Breast epithelium (tissue), 4 donors: Measurements from ENCODE around the gene ALDH1L1. TPM values are rescaled to one million over a fixed set of nuclear protein-coding genes. Genes with fewer than 3 reads are reported as not detected.

Experiments used
- DNase-seq, 2 donors: peaks; one replicate each; pipeline ENCODE4 v3.0.0-alpha.2; 2019; ENCODE audit warnings: low spot score in 2 of 2
- H3K27ac ChIP-seq, 2 donors: fragments of 200-600 bp; sonication (generic) in 1 of 2; one replicate each; pipeline ENCODE4 v1.5.1; 2016 to 2019; ENCODE audit warnings: mild to moderate bottlenecking in 1 of 2
- H3K27me3 ChIP-seq, 2 donors: fragments of 200-600 bp; sonication (generic) in 1 of 2; one replicate each; pipeline versions ENCODE4 v1.5.1 to v1.6.0; 2017 to 2019; ENCODE audit warnings: control low read depth in 1 of 2, mild to moderate bottlenecking in 1 of 2
- H3K36me3 ChIP-seq: fragments of 200-600 bp; one replicate; pipeline ENCODE4 v1.5.1; 2019
- H3K4me1 ChIP-seq, 2 donors: fragments of 200-600 bp; sonication (generic); one replicate each; pipeline ENCODE4 v1.5.1; 2016 to 2019; ENCODE audit warnings: control low read depth in 1 of 2
- H3K4me3 ChIP-seq, 3 donors: fragments of 200-600 bp; sonication (generic); 1 replicate in 2 of 3; 2 replicates in 1 of 3; pipeline ENCODE4 v1.5.1; 2016 to 2019; ENCODE audit warnings: mild to moderate bottlenecking in 3 of 3, moderate library complexity in 2 of 3
- H3K9me3 ChIP-seq, 2 donors: fragments of 200-600 bp; sonication (generic) in 1 of 2; one replicate each; pipeline ENCODE4 v1.5.1; 2016 to 2019; ENCODE audit warnings: control low read depth in 1 of 2
- POLR2A ChIP-seq: fragments of 450-650 bp; IDR thresholded peaks from one replicate; pipeline ENCODE4 v1.6.1; 2016; ENCODE audit warnings: antibody characterized with exemption, mild to moderate bottlenecking, moderate library complexity
- POLR2AphosphoS5 ChIP-seq, 3 donors: sonication (generic); formaldehyde crosslinking; IDR thresholded peaks; one replicate each; pipeline ENCODE4 v1.6.1; 2017; ENCODE audit warnings: antibody characterized with exemption in 3 of 3
- intact Hi-C: fragments of 100-400 bp; cut with DNase I; formaldehyde crosslinking; loops from one replicate; pipeline ENCODE4 v1.15.1; 2023; ENCODE audit warnings: low total_unique reads
- total RNA-seq, 3 donors: library from RNA; depleted of rRNA; stranded (reverse); fragments of >200 nt; gene quantifications; one replicate each; pipeline ENCODE4 v1.1.0, GENCODE V29; 2016
- TF ChIP-seq, protein P1 (sequence below), 3 donors: fragments of 450-650 bp; IDR thresholded peaks; one replicate each; pipeline ENCODE4 v1.5.1; 2016 to 2017; ENCODE audit warnings: antibody characterized with exemption in 3 of 3, mild to moderate bottlenecking in 3 of 3, moderate library complexity in 3 of 3

Gene ALDH1L1
- total RNA-seq, 3 donors from 2014 or later, result 10.8 to 88.3 (median 29.0) TPM

DNA sequence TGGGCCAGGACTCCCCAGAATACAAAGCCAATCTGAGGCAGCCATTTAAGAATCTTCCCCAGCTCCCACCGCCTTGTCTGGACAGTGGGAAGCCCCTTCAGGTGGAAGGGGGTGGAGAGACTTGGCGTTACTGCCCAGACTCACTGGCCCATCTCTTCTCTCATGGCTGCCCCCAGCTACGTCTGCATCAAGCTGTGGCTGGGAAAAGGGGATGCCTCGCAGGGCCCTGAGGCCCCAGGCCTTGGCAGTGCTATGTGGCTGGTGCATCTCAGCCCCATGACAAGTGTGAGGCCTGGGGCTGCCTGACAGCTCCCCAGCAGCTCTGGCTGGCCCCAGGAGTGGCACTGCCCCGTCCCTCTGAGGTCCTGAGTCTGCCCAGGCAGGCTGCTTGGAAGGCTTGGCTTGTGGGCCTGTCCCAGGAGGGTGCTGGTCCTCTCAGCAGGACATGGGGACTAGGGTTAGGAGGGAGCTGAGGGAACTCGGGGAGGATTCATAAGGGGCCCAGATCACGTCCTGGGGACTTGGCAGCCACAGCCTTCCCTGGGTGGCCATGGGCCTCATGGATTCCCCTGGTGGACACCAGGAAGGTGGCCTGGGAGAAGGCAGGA lies 76.3 kb downstream of the ALDH1L1 start:
- TF ChIP-seq, protein P1, sequence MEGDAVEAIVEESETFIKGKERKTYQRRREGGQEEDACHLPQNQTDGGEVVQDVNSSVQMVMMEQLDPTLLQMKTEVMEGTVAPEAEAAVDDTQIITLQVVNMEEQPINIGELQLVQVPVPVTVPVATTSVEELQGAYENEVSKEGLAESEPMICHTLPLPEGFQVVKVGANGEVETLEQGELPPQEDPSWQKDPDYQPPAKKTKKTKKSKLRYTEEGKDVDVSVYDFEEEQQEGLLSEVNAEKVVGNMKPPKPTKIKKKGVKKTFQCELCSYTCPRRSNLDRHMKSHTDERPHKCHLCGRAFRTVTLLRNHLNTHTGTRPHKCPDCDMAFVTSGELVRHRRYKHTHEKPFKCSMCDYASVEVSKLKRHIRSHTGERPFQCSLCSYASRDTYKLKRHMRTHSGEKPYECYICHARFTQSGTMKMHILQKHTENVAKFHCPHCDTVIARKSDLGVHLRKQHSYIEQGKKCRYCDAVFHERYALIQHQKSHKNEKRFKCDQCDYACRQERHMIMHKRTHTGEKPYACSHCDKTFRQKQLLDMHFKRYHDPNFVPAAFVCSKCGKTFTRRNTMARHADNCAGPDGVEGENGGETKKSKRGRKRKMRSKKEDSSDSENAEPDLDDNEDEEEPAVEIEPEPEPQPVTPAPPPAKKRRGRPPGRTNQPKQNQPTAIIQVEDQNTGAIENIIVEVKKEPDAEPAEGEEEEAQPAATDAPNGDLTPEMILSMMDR (IDR thresholded peaks at IDR 0.05), result no peak
- TF ChIP-seq POLR2AphosphoS5 (IDR thresholded peaks at IDR 0.05), result no peak
- no peak for TF ChIP-seq POLR2A
- no peak for DNase-seq
- peaks cover 0 to 10% of the 10 kb centered on the region in 2 donors for H3K4me1 ChIP-seq
- intact Hi-C loops, result no loop called here
- H3K27ac ChIP-seq, result no peak overlapping the region
- no peaks in the 10 kb centered on the region for H3K9me3 ChIP-seq
- H3K36me3 ChIP-seq, result no peaks in the 10 kb centered on the region
- H3K4me3 ChIP-seq, result no peak overlapping the region
- H3K27me3 ChIP-seq, result no peaks in the 10 kb centered on the region

DNA sequence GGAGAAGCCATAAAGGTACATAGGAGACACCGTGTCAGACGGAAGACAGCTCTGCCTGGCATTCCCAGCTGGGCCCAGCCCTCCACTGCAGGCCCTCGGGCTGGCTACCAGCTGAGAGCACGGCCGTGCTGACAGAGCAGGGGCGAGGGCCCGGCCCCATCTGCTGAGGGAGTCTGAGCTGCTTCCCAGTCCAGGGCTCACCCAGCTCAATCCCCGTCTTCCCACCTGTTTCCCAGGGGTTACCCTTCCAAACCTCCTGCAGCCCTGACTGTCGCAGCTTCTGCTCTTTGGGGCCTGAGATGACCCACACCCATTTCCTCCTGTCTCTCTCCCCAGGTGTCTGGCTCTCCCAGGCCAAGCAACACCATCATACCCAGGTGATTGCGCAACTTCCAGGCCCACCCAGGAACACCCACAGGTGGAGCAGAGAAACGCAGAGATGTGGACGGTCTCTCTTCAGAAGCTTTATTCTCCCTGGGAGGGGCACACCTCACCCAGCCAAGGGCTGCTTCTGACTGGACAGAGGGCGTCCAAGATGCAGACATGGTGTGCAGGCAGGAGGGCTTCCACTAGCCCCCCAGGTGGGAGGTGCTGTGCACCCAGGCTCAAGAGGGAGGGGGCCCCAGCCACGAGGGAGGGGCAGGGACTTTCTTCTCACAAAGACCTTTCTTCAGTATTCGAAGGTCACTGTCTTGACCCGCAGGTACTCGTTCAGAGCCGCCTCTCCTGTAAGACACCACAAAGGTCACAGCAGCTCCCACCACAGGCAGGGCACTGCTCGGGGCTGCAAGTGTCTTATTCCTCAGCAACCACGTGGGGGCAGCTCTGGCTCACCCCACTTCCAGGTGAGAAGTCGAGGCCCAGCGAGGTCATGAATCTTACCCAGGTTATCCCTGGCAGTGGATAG lies 77.0 kb downstream of the ALDH1L1 start:
- Histone ChIP-seq H3K27me3 (no peaks in the 10 kb centered on the region), H3K9me3 (no peaks in the 10 kb centered on the region), H3K27ac (peak overlapping the region; percentile 64 to 66), H3K36me3 (no peaks in the 10 kb centered on the region), H3K4me1 (peaks cover 0 to 10% of the 10 kb centered on the region in 2 donors), H3K4me3 (no peak overlapping the region)
- peak in 1 of 2 donors; percentile 13 for DNase-seq
- TF ChIP-seq POLR2A (no peak), POLR2AphosphoS5 (IDR thresholded peaks at IDR 0.05) (no peak)
- TF ChIP-seq, protein P1 (IDR thresholded peaks at IDR 0.05), result no peak
- intact Hi-C loops, result no loop called here

DNA sequence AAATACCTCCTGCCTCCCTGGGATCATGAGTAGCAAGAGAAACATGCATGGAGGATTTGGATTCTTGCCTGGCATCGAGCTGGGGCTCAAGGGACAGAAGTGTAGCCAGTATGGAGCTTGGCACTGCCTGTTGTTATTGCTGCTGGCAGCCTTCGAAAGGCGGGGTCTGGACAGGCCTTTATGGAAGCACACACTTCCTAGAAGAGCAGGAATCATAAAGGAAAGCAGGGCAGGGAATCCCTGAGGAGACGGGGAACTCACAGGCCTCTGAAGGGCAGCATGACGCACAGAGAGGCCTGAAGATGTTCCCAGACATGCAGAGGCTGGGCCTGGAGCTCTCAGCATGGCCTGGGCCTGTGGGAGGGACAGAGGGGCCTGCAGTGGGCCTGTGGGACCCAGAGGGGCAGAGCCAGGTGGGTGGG lies 77.8 kb downstream of the ALDH1L1 start:
- TF ChIP-seq, protein P1 (IDR thresholded peaks at IDR 0.05), result no peak
- TF ChIP-seq POLR2AphosphoS5 (IDR thresholded peaks at IDR 0.05) (no peak), POLR2A (no peak)
- Histone ChIP-seq H3K4me3 (no peak overlapping the region), H3K27ac (peak overlapping the region; percentile 64 to 66), H3K9me3 (no peaks in the 10 kb centered on the region), H3K27me3 (no peaks in the 10 kb centered on the region), H3K4me1 (peaks cover 0 to 10% of the 10 kb centered on the region in 2 donors), H3K36me3 (no peaks in the 10 kb centered on the region)
- peak in 1 of 2 donors; percentile 25 for DNase-seq
- intact Hi-C loops, result no loop called here

DNA sequence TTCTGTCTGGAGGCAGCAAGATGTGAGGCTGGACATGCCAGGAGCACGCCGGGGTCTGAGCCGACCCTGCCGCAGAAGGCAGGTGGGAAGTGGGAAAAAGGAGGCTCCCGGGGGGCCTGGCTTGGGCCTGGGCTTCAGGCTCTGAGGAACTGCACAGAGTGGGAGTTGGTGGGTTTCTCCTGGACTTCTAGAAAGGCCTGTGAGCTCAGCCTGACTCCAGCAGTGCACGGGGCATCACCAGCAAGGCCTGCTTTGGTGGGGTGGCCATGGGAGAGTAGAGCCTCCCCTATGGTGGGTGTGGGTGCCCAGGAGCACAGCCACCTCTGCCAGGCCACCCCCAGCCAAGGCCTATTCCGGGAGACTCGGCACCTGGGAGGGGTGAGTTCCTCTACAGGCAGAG lies 78.4 kb downstream of the ALDH1L1 start:
- Histone ChIP-seq H3K4me3 (no peak overlapping the region), H3K27me3 (no peaks in the 10 kb centered on the region), H3K4me1 (peaks cover 0 to 10% of the 10 kb centered on the region in 2 donors), H3K9me3 (peaks cover 0 to under 1% of the 10 kb centered on the region in 2 donors), H3K36me3 (no peaks in the 10 kb centered on the region), H3K27ac (peak overlapping the region; percentile 5 to 66)
- peak in 1 of 2 donors; percentile 43 for DNase-seq
- intact Hi-C loops, result no loop called here
- TF ChIP-seq POLR2AphosphoS5 (IDR thresholded peaks at IDR 0.05) (no peak), POLR2A (no peak)
- TF ChIP-seq, protein P1 (IDR thresholded peaks at IDR 0.05), result no peak

DNA sequence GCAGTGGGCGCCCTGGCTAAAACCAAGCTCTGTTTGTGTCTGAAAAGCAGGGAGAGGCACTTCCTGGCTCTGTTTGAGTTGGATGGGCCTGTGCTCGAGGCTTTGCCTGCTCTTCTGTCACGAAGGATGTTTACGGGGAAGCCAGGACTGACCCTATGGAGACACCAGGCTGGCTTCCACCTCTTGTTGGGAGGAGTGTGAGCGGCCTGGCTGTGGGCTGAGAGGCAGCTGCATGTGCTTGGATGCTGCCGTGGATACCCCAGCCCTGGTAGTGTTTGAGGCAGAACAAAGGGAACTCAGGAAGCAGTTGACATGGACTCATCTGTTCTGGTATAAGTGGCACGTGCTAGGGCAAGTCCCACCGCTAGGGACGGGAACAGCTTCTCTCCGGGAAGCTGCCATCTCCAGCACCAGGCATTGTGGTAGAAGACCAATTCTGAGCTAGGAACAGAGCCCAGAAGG lies 78.8 kb downstream of the ALDH1L1 start:
- Histone ChIP-seq H3K4me3 (no peak overlapping the region), H3K4me1 (peaks cover 0 to 10% of the 10 kb centered on the region in 2 donors), H3K27ac (peak overlapping the region; percentile 5 to 66), H3K9me3 (peaks cover 4 to 6% of the 10 kb centered on the region in 2 donors), H3K36me3 (no peaks in the 10 kb centered on the region), H3K27me3 (no peaks in the 10 kb centered on the region)
- intact Hi-C loops, result no loop called here
- DNase-seq, result peak in 1 of 2 donors; percentile 33
- TF ChIP-seq POLR2AphosphoS5 (IDR thresholded peaks at IDR 0.05), result no peak
- TF ChIP-seq, protein P1 (IDR thresholded peaks at IDR 0.05), result no peak
- TF ChIP-seq POLR2A, result no peak
